A549 (cell line): ENCODE results near the gene ELANE. TPM values are rescaled to one million over a fixed set of nuclear protein-coding genes. Genes with fewer than 3 reads are reported as not detected.

ENCODE experiments used
- ATAC-seq, 2 experiments: fragments of 200-7000 bp in 1 of 2; fragments of >200 bp in 1 of 2; cut with Nextera tagmentation in 1 of 2; cut with Tn5 transposase in 1 of 2; 3 replicates each; pipeline versions ENCODE4 v1.8.0 to v1.9.1; 2018 to 2020; ENCODE audit warnings: mild to moderate bottlenecking in 1 of 2, moderate library complexity in 1 of 2
- CTCF ChIA-PET: fragments of 300-600 bp; sonication (Branson Sonifier 250); formaldehyde crosslinking; extraction: SDS; loops from one replicate; lab custom pipeline; 2021; ENCODE audit warnings: antibody characterized with exemption, inconsistent platforms; lab: Yijun Ruan, JAX
- POLR2A ChIA-PET: fragments of 350-600 bp; formaldehyde crosslinking; extraction: SDS; loops from one replicate; lab custom pipeline; 2021; ENCODE audit warnings: antibody characterized with exemption, inconsistent platforms; lab: Yijun Ruan, JAX
- DNase-seq, 2 experiments: peaks; one replicate each; pipeline versions ENCODE4 v3.0.0 to v3.0.0-alpha.2; 2011 to 2016; ENCODE audit warnings: low read depth in 1 of 2, low spot score in 1 of 2
- FAIRE-seq: peaks from 2 replicates; lab custom pipeline; 2011; peaks lifted over from hg19 to GRCh38; lab: Jason Lieb, UNC
- H3K27ac ChIP-seq, 2 experiments: fragments of >200 bp; sonication (Bioruptor Twin); formaldehyde crosslinking; 3 replicates each; pipeline ENCODE4 v1.5.1; 2016 to 2017
- H3K4me1 ChIP-seq: fragments of >200 bp; sonication (Bioruptor Twin); formaldehyde crosslinking; 3 replicates; pipeline ENCODE4 v1.6.1; 2016
- H3K4me2 ChIP-seq: fragments of >200 bp; sonication (Bioruptor Twin); formaldehyde crosslinking; 3 replicates; pipeline ENCODE4 v1.6.1; 2016
- H3K4me3 ChIP-seq: fragments of >200 bp; sonication (Bioruptor Twin); formaldehyde crosslinking; 3 replicates; pipeline ENCODE4 v1.5.1; 2016
- H3K9me3 ChIP-seq: fragments of >200 bp; sonication (Bioruptor Twin); formaldehyde crosslinking; 3 replicates; pipeline ENCODE4 v1.6.1; 2016
- CBX2 ChIP-seq: fragments of 200-600 bp; sonication (generic); IDR thresholded peaks from 2 replicates; pipeline ENCODE4 v1.6.1; 2016; ENCODE audit warnings: low read depth, mild to moderate bottlenecking, borderline replicate concordance
- CBX8 ChIP-seq: fragments of 200-600 bp; sonication (generic); IDR thresholded peaks from 2 replicates; pipeline ENCODE4 v1.6.1; 2016
- EHF ChIP-seq: fragments of 250-450 bp; sonication (Bioruptor Pico); IDR thresholded peaks from 2 replicates; pipeline ENCODE4 v1.5.0; 2020; ENCODE audit warnings: mild to moderate bottlenecking
- EHMT2 ChIP-seq: fragments of 200-600 bp; sonication (generic); IDR thresholded peaks from 2 replicates; pipeline ENCODE4 v1.6.1; 2016; ENCODE audit warnings: antibody characterized with exemption, low read depth, mild to moderate bottlenecking, moderate library complexity
- FOSB ChIP-seq: fragments of 250-450 bp; sonication (Bioruptor Pico); IDR thresholded peaks from 2 replicates; pipeline ENCODE4 v1.5.0; 2020; ENCODE audit warnings: mild to moderate bottlenecking, moderate library complexity
- FOSL2 ChIP-seq, 2 experiments: fragments of 450-650 bp in 1 of 2; fragments of >200 bp in 1 of 2; sonication (Bioruptor Twin) in 1 of 2; formaldehyde crosslinking; IDR thresholded peaks; 2 replicates each; pipeline versions ENCODE4 v1.5.0 to v1.6.1; 2016 to 2020; ENCODE audit warnings: mild to moderate bottlenecking in 1 of 2, moderate library complexity in 1 of 2
- FOXS1 ChIP-seq: fragments of 250-450 bp; sonication (Bioruptor Pico); IDR thresholded peaks from 2 replicates; pipeline ENCODE4 v1.5.0; 2020; ENCODE audit warnings: mild to moderate bottlenecking, moderate library complexity
- HEYL ChIP-seq: fragments of 250-450 bp; sonication (Bioruptor Pico); IDR thresholded peaks from 2 replicates; pipeline ENCODE4 v1.8.0; 2021; ENCODE audit warnings: mild to moderate bottlenecking, moderate library complexity
- HOXB13 ChIP-seq: fragments of 250-450 bp; sonication (Bioruptor Pico); IDR thresholded peaks from 2 replicates; pipeline ENCODE4 v1.5.0; 2020; ENCODE audit warnings: low read depth, mild to moderate bottlenecking, moderate library complexity
- JUN ChIP-seq, 2 experiments: fragments of >200 bp; sonication (Bioruptor Twin); formaldehyde crosslinking; IDR thresholded peaks; 2 replicates in 1 of 2; 3 replicates in 1 of 2; pipeline ENCODE4 v1.6.1; 2016 to 2017
- JUNB ChIP-seq: fragments of >200 bp; sonication (Bioruptor Twin); formaldehyde crosslinking; IDR thresholded peaks from 2 replicates; pipeline ENCODE4 v1.6.1; 2016
- KDM5A ChIP-seq: fragments of 200-600 bp; sonication (generic); IDR thresholded peaks from 2 replicates; pipeline ENCODE4 v1.6.1; 2016; ENCODE audit warnings: antibody characterized with exemption, mild to moderate bottlenecking
- MAFK ChIP-seq: fragments of 450-650 bp; IDR thresholded peaks from 2 replicates; pipeline ENCODE4 v1.6.1; 2014; ENCODE audit not compliant: partially characterized antibody
- NFE2L2 ChIP-seq: fragments of 150-350 bp; conservative IDR thresholded peaks from 2 replicates; pipeline ENCODE4 v1.6.1; 2014; ENCODE audit warnings: low read length
- RARB ChIP-seq: fragments of 250-450 bp; sonication (Bioruptor Pico); IDR thresholded peaks from 2 replicates; pipeline ENCODE4 v1.8.0; 2021; ENCODE audit warnings: mild to moderate bottlenecking, moderate library complexity
- RCOR1 ChIP-seq: fragments of 150-350 bp; IDR thresholded peaks from 2 replicates; pipeline ENCODE4 v1.6.1; 2014; ENCODE audit warnings: antibody characterized with exemption, low read length, low read depth
- SREBF2 ChIP-seq: fragments of 450-650 bp; IDR thresholded peaks from 2 replicates; pipeline ENCODE4 v1.6.1; 2014; ENCODE audit warnings: mild to moderate bottlenecking, moderate library complexity
- TFCP2L1 ChIP-seq: fragments of 250-450 bp; sonication (Bioruptor Pico); IDR thresholded peaks from 2 replicates; pipeline ENCODE4 v1.5.0; 2021; ENCODE audit warnings: mild to moderate bottlenecking
- ZFP36 ChIP-seq: fragments of 450-650 bp; IDR thresholded peaks from 2 replicates; pipeline ENCODE4 v1.6.1; 2014; ENCODE audit warnings: borderline replicate concordance; ENCODE audit not compliant: partially characterized antibody
- WGBS: methylation state at CpG from one replicate; pipeline ENCODE4 v1.1.6; 2017; ENCODE audit errors: missing lambda C conversion rate; 5-methylcytosine and 5-hydroxymethylcytosine counted together
- polyA plus RNA-seq, 4 experiments: library from polyadenylated mRNA; depleted of rRNA in 3 of 4; stranded (reverse); fragments of >200 nt; fragmentation: RNase III in 1 of 4; extraction: RNeasy Plus Mini Kit Qiagen cat#74134 plus additional on column Dnase treatment in 1 of 4; gene quantifications; 2 replicates in 3 of 4; 3 replicates in 1 of 4; pipeline ENCODE4 v1.2.3, GENCODE V29; 2011 to 2017
- TF ChIP-seq, protein P1 (sequence below): fragments of >200 bp; sonication (Bioruptor Twin); formaldehyde crosslinking; IDR thresholded peaks from 3 replicates; pipeline ENCODE4 v1.5.1; 2016
- TF ChIP-seq, protein P2 (sequence below): IDR thresholded peaks from 2 replicates; pipeline ENCODE4 v1.6.1; 2012
- TF ChIP-seq, protein P3 (sequence below): fragments of 250-450 bp; sonication (Bioruptor Pico); IDR thresholded peaks from 2 replicates; pipeline ENCODE4 v1.5.0; 2021; ENCODE audit warnings: mild to moderate bottlenecking, moderate library complexity, borderline replicate concordance
- TF ChIP-seq, protein P4 (sequence below): fragments of >200 bp; sonication (Bioruptor Twin); formaldehyde crosslinking; IDR thresholded peaks from 3 replicates; pipeline ENCODE4 v1.6.1; 2016
- TF ChIP-seq, protein P5 (sequence below): fragments of 150-350 bp; IDR thresholded peaks from 2 replicates; pipeline ENCODE4 v1.6.1; 2014; ENCODE audit warnings: low read depth, mild to moderate bottlenecking, low read length
- TF ChIP-seq, protein P6 (sequence below): fragments of 450-650 bp; IDR thresholded peaks from 2 replicates; pipeline ENCODE4 v1.6.1; 2014; ENCODE audit warnings: antibody characterized with exemption
- TF ChIP-seq, protein P7 (sequence below): IDR thresholded peaks from 2 replicates; pipeline ENCODE4 v1.6.1; 2012

ELANE gene
- polyA plus RNA-seq, 2 of the 4 experiments (the other 2 are of a cell fraction), result 0.15 to 0.35 TPM

DNA sequence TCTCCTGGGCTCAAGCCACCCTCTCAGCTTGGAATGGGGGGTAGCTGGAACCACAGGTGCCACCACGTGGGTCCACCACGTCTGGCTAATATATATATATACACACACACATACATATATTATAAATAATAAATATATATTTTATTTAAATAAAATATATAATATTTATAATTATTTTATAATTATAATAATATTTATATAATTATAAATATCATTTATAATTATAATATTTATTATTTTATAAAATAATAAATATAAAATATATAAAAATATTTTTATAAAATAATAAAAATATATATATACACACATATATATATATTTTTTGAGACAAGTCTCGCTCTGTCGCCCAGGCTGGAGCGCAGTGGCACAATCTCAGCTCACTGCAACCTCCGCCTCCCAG lies 2.4 kb downstream of the ELANE start:
- ChIA-PET POLR2A (interaction anchor here (0.6 kb wide), 1 partner anchor 227 kb away, joined by 4 read pairs; no protein-coding TSS in a partner anchor), CTCF (interaction anchor here (0.9 to 1.6 kb wide), 2 partner anchors 84 to 127 kb away, joined by 3 read pairs; no protein-coding TSS in a partner anchor)
- no peak overlapping the region for H3K4me2 ChIP-seq
- TF ChIP-seq KDM5A (no peak), SREBF2 (no peak), HEYL (CRISPR knock-in tag) (no peak), FOSL2 (IDR thresholded peaks at IDR 0.05) (no peak), FOSL2 (CRISPR knock-in tag; IDR thresholded peaks at IDR 0.05) (no peak), ZFP36 (no peak), NFE2L2 (no peak), HOXB13 (CRISPR knock-in tag) (no peak), RARB (CRISPR knock-in tag) (no peak)
- TF ChIP-seq, protein P1, sequence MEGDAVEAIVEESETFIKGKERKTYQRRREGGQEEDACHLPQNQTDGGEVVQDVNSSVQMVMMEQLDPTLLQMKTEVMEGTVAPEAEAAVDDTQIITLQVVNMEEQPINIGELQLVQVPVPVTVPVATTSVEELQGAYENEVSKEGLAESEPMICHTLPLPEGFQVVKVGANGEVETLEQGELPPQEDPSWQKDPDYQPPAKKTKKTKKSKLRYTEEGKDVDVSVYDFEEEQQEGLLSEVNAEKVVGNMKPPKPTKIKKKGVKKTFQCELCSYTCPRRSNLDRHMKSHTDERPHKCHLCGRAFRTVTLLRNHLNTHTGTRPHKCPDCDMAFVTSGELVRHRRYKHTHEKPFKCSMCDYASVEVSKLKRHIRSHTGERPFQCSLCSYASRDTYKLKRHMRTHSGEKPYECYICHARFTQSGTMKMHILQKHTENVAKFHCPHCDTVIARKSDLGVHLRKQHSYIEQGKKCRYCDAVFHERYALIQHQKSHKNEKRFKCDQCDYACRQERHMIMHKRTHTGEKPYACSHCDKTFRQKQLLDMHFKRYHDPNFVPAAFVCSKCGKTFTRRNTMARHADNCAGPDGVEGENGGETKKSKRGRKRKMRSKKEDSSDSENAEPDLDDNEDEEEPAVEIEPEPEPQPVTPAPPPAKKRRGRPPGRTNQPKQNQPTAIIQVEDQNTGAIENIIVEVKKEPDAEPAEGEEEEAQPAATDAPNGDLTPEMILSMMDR, result no peak
- TF ChIP-seq, protein P2, sequence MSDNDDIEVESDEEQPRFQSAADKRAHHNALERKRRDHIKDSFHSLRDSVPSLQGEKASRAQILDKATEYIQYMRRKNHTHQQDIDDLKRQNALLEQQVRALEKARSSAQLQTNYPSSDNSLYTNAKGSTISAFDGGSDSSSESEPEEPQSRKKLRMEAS, result no peak
- TF ChIP-seq, protein P3, sequence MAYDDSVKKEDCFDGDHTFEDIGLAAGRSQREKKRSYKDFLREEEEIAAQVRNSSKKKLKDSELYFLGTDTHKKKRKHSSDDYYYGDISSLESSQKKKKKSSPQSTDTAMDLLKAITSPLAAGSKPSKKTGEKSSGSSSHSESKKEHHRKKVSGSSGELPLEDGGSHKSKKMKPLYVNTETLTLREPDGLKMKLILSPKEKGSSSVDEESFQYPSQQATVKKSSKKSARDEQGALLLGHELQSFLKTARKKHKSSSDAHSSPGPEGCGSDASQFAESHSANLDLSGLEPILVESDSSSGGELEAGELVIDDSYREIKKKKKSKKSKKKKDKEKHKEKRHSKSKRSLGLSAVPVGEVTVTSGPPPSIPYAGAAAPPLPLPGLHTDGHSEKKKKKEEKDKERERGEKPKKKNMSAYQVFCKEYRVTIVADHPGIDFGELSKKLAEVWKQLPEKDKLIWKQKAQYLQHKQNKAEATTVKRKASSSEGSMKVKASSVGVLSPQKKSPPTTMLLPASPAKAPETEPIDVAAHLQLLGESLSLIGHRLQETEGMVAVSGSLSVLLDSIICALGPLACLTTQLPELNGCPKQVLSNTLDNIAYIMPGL, result no peak
- H3K4me3 ChIP-seq, result no peak overlapping the region
- WGBS, result 66% methylated on average over 6 of the region's 6 CpGs
- peaks cover 21% of the 10 kb centered on the region for H3K4me1 ChIP-seq
- no peaks in the 10 kb centered on the region for H3K9me3 ChIP-seq
- ATAC-seq (no peak), FAIRE-seq (no peak), DNase-seq (no peak)
- H3K27ac ChIP-seq, result no peak overlapping the region

DNA sequence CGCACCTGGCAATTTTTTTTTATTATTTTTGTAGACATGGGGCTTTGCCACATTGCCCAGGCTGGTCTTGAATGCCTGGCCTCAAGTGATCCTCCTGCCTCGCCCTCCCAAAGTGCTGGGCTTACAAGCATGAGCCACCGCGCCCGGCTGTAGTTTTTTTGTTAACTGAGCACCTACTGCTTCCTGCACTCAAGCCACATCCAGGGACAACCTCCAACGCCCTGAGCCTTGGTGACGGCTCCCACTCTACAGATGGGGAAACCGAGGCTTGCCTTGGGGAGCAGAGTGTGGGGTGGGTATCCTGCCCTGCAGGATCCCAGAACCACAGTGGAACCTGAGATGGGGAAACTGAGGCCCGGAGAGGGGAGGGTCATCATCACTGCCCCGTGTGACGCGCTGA lies 3.0 kb downstream of the ELANE start:
- peaks cover 26% of the 10 kb centered on the region for H3K4me1 ChIP-seq
- H3K4me3 ChIP-seq, result no peak overlapping the region
- H3K4me2 ChIP-seq, result no peak overlapping the region
- FAIRE-seq (no peak), ATAC-seq (no peak), DNase-seq (no peak)
- TF ChIP-seq, protein P1, result no peak
- TF ChIP-seq FOXS1 (CRISPR knock-in tag) (no peak), ZFP36 (no peak), FOSB (CRISPR knock-in tag) (no peak), CBX2 (no peak), JUNB (no peak), EHF (no peak), MAFK (no peak), RCOR1 (no peak), CBX8 (no peak), TFCP2L1 (no peak), EHMT2 (no peak), JUN (IDR thresholded peaks at IDR 0.05) (no peak)
- TF ChIP-seq, protein P4, sequence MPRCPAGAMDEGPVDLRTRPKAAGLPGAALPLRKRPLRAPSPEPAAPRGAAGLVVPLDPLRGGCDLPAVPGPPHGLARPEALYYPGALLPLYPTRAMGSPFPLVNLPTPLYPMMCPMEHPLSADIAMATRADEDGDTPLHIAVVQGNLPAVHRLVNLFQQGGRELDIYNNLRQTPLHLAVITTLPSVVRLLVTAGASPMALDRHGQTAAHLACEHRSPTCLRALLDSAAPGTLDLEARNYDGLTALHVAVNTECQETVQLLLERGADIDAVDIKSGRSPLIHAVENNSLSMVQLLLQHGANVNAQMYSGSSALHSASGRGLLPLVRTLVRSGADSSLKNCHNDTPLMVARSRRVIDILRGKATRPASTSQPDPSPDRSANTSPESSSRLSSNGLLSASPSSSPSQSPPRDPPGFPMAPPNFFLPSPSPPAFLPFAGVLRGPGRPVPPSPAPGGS, result no peak
- TF ChIP-seq, protein P5, sequence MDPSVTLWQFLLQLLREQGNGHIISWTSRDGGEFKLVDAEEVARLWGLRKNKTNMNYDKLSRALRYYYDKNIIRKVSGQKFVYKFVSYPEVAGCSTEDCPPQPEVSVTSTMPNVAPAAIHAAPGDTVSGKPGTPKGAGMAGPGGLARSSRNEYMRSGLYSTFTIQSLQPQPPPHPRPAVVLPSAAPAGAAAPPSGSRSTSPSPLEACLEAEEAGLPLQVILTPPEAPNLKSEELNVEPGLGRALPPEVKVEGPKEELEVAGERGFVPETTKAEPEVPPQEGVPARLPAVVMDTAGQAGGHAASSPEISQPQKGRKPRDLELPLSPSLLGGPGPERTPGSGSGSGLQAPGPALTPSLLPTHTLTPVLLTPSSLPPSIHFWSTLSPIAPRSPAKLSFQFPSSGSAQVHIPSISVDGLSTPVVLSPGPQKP, result no peak
- TF ChIP-seq, protein P6, sequence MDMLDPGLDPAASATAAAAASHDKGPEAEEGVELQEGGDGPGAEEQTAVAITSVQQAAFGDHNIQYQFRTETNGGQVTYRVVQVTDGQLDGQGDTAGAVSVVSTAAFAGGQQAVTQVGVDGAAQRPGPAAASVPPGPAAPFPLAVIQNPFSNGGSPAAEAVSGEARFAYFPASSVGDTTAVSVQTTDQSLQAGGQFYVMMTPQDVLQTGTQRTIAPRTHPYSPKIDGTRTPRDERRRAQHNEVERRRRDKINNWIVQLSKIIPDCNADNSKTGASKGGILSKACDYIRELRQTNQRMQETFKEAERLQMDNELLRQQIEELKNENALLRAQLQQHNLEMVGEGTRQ, result no peak
- TF ChIP-seq, protein P7, sequence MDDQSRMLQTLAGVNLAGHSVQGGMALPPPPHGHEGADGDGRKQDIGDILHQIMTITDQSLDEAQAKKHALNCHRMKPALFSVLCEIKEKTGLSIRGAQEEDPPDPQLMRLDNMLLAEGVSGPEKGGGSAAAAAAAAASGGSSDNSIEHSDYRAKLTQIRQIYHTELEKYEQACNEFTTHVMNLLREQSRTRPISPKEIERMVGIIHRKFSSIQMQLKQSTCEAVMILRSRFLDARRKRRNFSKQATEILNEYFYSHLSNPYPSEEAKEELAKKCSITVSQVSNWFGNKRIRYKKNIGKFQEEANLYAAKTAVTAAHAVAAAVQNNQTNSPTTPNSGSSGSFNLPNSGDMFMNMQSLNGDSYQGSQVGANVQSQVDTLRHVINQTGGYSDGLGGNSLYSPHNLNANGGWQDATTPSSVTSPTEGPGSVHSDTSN, result no peak
- 76% methylated on average over 6 of the region's 12 CpGs for WGBS
- CTCF ChIA-PET, result interaction anchor here (0.9 to 1.6 kb wide), 3 partner anchors 9 to 127 kb away, joined by 3 to 4 read pairs (median 3); no protein-coding TSS in a partner anchor
- H3K9me3 ChIP-seq, result no peaks in the 10 kb centered on the region
- no peak overlapping the region for H3K27ac ChIP-seq
- POLR2A ChIA-PET, result no interaction called here
